SJSA1 (cell line): ENCODE results near the gene AFTPH. TPM values are rescaled to one million over a fixed set of nuclear protein-coding genes. Genes with fewer than 3 reads are reported as not detected.

Experiments
- total RNA-seq: library from RNA; depleted of rRNA; stranded (reverse); fragments of >200 nt; shearing (Covaris generic); gene quantifications from 2 replicates; pipeline ENCODE4 v1.2.3, GENCODE V29; 2014; rRNA removed

The AFTPH gene
- total RNA-seq, 1 experiment from 2014 or later = 24.4 TPM

Other genes with a start within 250 kb of the AFTPH start
- gene LGALSL, start 70.2 kb upstream of the AFTPH start, total RNA-seq = 3.9 and 4.4 TPM in 2 replicates
- 19.5 and 21.4 TPM in 2 replicates for gene SERTAD2, start 129.6 kb downstream of the AFTPH start, total RNA-seq